SK-N-SH treated with all-trans-retinoic acid at 6 μM for 48 hours (cell line): ENCODE data around the gene KREMEN1.

Experiments
- ATAC-seq: fragments of 200-7000 bp; cut with Tn5 transposase; 3 replicates; pipeline ENCODE4 v1.9.1; 2020; ENCODE audit warnings: mild to moderate bottlenecking, moderate library complexity
- ARNTL ChIP-seq: fragments of 450-650 bp; formaldehyde crosslinking; IDR thresholded peaks from 2 replicates; pipeline ENCODE4 v1.5.0; 2020; ENCODE audit warnings: low read depth, mild to moderate bottlenecking, moderate library complexity, borderline replicate concordance
- BACH2 ChIP-seq: fragments of 250-450 bp; sonication (Bioruptor Pico); IDR thresholded peaks from 2 replicates; pipeline ENCODE4 v1.9.0; 2021; ENCODE audit warnings: mild to moderate bottlenecking, borderline replicate concordance
- CSDC2 ChIP-seq: fragments of 250-450 bp; sonication (Bioruptor Pico); IDR thresholded peaks from 2 replicates; pipeline ENCODE4 v1.5.0; 2020; ENCODE audit warnings: mild to moderate bottlenecking, moderate library complexity
- ESRRG ChIP-seq: fragments of 250-450 bp; sonication (Bioruptor Pico); IDR thresholded peaks from 2 replicates; pipeline ENCODE4 v1.6.1; 2021; ENCODE audit warnings: mild to moderate bottlenecking
- GLIS3 ChIP-seq: fragments of 250-450 bp; sonication (Bioruptor Pico); IDR thresholded peaks from 2 replicates; pipeline ENCODE4 v1.5.0; 2020; ENCODE audit warnings: mild to moderate bottlenecking, moderate library complexity
- ISL1 ChIP-seq: fragments of 250-450 bp; sonication (Bioruptor Pico); IDR thresholded peaks from 2 replicates; pipeline ENCODE4 v2.1.2; 2022; ENCODE audit warnings: mild to moderate bottlenecking, moderate library complexity
- OSR1 ChIP-seq: fragments of 250-450 bp; sonication (Bioruptor Pico); IDR thresholded peaks from 2 replicates; pipeline ENCODE4 v1.8.0; 2022; ENCODE audit warnings: moderate library complexity, mild to moderate bottlenecking, inconsistent platforms
- PATZ1 ChIP-seq: fragments of 250-450 bp; sonication (Bioruptor Pico); IDR thresholded peaks from 2 replicates; pipeline ENCODE4 v1.8.0; 2020; ENCODE audit warnings: mild to moderate bottlenecking, moderate library complexity, borderline replicate concordance
- POU6F1 ChIP-seq: fragments of 250-450 bp; sonication (Bioruptor Pico); IDR thresholded peaks from 2 replicates; pipeline ENCODE4 v1.8.0; 2021; ENCODE audit warnings: low read depth, mild to moderate bottlenecking, moderate library complexity, borderline replicate concordance
- PPARA ChIP-seq: fragments of 250-450 bp; sonication (Bioruptor Pico); IDR thresholded peaks from 2 replicates; pipeline ENCODE4 v1.5.0; 2020; ENCODE audit warnings: mild to moderate bottlenecking, borderline replicate concordance
- RARB ChIP-seq: fragments of 250-450 bp; sonication (Bioruptor Pico); IDR thresholded peaks from 2 replicates; pipeline ENCODE4 v1.8.0; 2021; ENCODE audit warnings: mild to moderate bottlenecking, moderate library complexity
- TCF4 ChIP-seq: fragments of 250-450 bp; sonication (Bioruptor Pico); IDR thresholded peaks from 2 replicates; pipeline ENCODE4 v1.8.0; 2021; ENCODE audit warnings: mild to moderate bottlenecking, moderate library complexity, borderline replicate concordance
- ZC3H10 ChIP-seq: fragments of 250-450 bp; sonication (Bioruptor Pico); IDR thresholded peaks from 2 replicates; pipeline ENCODE4 v1.5.1; 2021; ENCODE audit warnings: mild to moderate bottlenecking, moderate library complexity
- ZFP3 ChIP-seq: fragments of 250-450 bp; sonication (Bioruptor Pico); IDR thresholded peaks from 2 replicates; pipeline ENCODE4 v1.5.0; 2020; ENCODE audit warnings: mild to moderate bottlenecking, moderate library complexity
- ZFP30 ChIP-seq: fragments of 450-650 bp; formaldehyde crosslinking; IDR thresholded peaks from 2 replicates; pipeline ENCODE4 v1.5.0; 2022; ENCODE audit warnings: mild to moderate bottlenecking, moderate library complexity
- ZNF565 ChIP-seq: fragments of 450-650 bp; formaldehyde crosslinking; conservative IDR thresholded peaks from 2 replicates; pipeline ENCODE4 v1.5.0; 2020; ENCODE audit warnings: low read depth, mild to moderate bottlenecking, moderate library complexity
- ZNF70 ChIP-seq: fragments of 450-650 bp; formaldehyde crosslinking; IDR thresholded peaks from 2 replicates; pipeline ENCODE4 v1.5.0; 2020; ENCODE audit warnings: mild to moderate bottlenecking, moderate library complexity
- ZNF8 ChIP-seq: fragments of 450-650 bp; formaldehyde crosslinking; IDR thresholded peaks from 2 replicates; pipeline ENCODE4 v1.5.0; 2020; ENCODE audit warnings: mild to moderate bottlenecking, moderate library complexity
- TF ChIP-seq, protein P1 (sequence below): fragments of 250-450 bp; sonication (Bioruptor Pico); IDR thresholded peaks from 2 replicates; pipeline ENCODE4 v1.5.1; 2020; ENCODE audit warnings: low read depth, mild to moderate bottlenecking, moderate library complexity
- TF ChIP-seq, protein P2 (sequence below): fragments of 250-450 bp; sonication (Bioruptor Pico); IDR thresholded peaks from 2 replicates; pipeline ENCODE4 v1.5.0; 2020; ENCODE audit warnings: mild to moderate bottlenecking, moderate library complexity

Gene KREMEN1

GRCh38 chr22:29093030-29093429, 20.2 kb downstream of the KREMEN1 start:
- TF ChIP-seq, protein P1, sequence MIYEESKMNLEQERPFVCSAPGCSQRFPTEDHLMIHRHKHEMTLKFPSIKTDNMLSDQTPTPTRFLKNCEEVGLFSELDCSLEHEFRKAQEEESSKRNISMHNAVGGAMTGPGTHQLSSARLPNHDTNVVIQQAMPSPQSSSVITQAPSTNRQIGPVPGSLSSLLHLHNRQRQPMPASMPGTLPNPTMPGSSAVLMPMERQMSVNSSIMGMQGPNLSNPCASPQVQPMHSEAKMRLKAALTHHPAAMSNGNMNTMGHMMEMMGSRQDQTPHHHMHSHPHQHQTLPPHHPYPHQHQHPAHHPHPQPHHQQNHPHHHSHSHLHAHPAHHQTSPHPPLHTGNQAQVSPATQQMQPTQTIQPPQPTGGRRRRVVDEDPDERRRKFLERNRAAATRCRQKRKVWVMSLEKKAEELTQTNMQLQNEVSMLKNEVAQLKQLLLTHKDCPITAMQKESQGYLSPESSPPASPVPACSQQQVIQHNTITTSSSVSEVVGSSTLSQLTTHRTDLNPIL = no peak
- TF ChIP-seq ESRRG (CRISPR knock-in tag) (no peak), GLIS3 (CRISPR knock-in tag) (no peak), TCF4 (CRISPR knock-in tag) (no peak), OSR1 (CRISPR knock-in tag) (no peak), ZNF565 (no peak), ZFP30 (no peak), POU6F1 (CRISPR knock-in tag) (no peak), BACH2 (CRISPR knock-in tag) (no peak), ZC3H10 (CRISPR knock-in tag) (no peak), ARNTL (CRISPR knock-in tag) (no peak), PPARA (no peak)
- TF ChIP-seq, protein P2, sequence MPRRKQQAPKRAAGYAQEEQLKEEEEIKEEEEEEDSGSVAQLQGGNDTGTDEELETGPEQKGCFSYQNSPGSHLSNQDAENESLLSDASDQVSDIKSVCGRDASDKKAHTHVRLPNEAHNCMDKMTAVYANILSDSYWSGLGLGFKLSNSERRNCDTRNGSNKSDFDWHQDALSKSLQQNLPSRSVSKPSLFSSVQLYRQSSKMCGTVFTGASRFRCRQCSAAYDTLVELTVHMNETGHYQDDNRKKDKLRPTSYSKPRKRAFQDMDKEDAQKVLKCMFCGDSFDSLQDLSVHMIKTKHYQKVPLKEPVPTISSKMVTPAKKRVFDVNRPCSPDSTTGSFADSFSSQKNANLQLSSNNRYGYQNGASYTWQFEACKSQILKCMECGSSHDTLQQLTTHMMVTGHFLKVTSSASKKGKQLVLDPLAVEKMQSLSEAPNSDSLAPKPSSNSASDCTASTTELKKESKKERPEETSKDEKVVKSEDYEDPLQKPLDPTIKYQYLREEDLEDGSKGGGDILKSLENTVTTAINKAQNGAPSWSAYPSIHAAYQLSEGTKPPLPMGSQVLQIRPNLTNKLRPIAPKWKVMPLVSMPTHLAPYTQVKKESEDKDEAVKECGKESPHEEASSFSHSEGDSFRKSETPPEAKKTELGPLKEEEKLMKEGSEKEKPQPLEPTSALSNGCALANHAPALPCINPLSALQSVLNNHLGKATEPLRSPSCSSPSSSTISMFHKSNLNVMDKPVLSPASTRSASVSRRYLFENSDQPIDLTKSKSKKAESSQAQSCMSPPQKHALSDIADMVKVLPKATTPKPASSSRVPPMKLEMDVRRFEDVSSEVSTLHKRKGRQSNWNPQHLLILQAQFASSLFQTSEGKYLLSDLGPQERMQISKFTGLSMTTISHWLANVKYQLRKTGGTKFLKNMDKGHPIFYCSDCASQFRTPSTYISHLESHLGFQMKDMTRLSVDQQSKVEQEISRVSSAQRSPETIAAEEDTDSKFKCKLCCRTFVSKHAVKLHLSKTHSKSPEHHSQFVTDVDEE (CRISPR knock-in tag) = no peak

DNA sequence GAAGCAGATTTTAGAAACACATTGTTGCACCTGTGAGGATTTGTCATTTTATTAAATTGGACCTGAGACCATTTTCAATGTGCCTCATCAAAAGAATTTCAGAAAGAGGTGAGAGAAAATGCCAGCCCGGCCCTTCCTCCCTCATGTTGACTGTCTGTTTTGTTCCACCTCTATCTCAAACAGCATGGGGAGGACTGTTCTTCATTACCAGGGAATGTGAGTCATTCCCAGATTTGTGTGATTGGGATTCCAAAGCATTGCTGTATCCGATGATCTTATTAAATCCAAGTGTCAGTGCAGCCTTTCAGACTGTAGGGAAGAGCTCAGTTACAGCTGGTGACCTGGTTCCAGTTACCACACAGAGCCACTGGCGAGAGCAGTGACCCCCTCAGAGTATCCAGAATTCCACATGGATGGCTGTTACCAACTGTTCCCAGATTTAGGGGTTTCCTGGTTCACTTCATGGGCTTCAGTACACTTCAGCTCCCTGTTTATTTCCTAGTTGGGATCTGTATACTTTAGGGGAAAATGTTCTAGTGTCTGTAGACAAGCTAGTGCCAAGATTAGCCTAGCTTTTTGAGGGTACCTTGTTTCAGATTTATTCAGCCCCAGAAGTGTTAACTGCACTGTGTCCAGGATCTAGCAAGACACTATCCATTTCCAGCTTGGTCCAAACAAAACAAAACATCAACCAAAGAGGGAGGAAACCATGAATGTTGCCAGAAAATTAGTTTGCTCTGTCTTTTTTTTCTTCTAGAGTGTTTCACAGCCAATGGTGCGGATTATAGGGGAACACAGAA, 20.9 kb downstream of the KREMEN1 start:
- TF ChIP-seq ZNF70 (CRISPR knock-in tag) (no peak), TCF4 (CRISPR knock-in tag) (0 out of 2 replicates have a peak, but pooled peaks have one; percentile 45)
- TF ChIP-seq, protein P2 (CRISPR knock-in tag) = peak; percentile 52; the same call in 1 of the 2 replicates

More at GRCh38 chr22:29093030-29093429, 20.2 kb downstream of the KREMEN1 start:
- ATAC-seq = peak; percentile 64

DNA sequence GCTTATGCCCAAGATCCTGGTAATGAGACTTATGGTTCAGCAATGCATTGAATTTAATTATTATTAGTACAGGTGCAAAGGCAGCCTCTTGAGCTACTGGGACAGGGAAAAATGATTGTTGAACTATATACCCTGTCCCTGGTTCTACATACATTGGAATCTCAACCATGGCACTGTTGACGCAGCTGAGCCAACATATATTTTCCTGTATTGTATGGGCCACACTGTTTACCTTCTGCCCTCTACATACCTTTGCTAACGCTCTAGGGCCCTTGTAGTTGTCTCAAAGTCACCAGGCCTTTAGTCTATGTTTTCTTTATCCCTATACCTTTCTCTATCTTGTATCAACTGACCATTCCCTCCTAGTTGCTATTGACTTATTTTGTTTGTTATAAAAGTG, 22.6 kb downstream of the KREMEN1 start:
- TF ChIP-seq, protein P1 = no peak
- TF ChIP-seq ARNTL (CRISPR knock-in tag) (no peak), ZNF8 (no peak), ZC3H10 (CRISPR knock-in tag) (no peak), PPARA (no peak), RARB (no peak), TCF4 (CRISPR knock-in tag) (no peak), ESRRG (CRISPR knock-in tag) (no peak), CSDC2 (CRISPR knock-in tag) (no peak), POU6F1 (CRISPR knock-in tag) (no peak), GLIS3 (CRISPR knock-in tag) (no peak), BACH2 (CRISPR knock-in tag) (no peak), ZNF565 (no peak), ZFP3 (CRISPR knock-in tag) (no peak), ISL1 (no peak), OSR1 (CRISPR knock-in tag) (no peak), PATZ1 (CRISPR knock-in tag) (no peak)
- ATAC-seq = no peak

More for the DNA sequence above, 20.9 kb downstream of the KREMEN1 start:
- peak; percentile 95 for ATAC-seq
